Upper lobe of left lung (tissue), 4 donors: ENCODE data around the gene SH2D4B.

Experiments used
- EP300 ChIP-seq, 4 donors: sonication (generic); formaldehyde crosslinking; IDR thresholded peaks; one replicate each; pipeline ENCODE4 v1.5.1; 2017; ENCODE audit warnings: antibody characterized with exemption in 4 of 4, control low read depth in 2 of 4
- POLR2AphosphoS5 ChIP-seq, 2 donors: sonication (generic); formaldehyde crosslinking; IDR thresholded peaks; one replicate each; pipeline ENCODE4 v1.5.1; 2017; ENCODE audit warnings: antibody characterized with exemption in 2 of 2

GRCh38 chr10:80567292-80567691 lies 29.6 kb downstream of the SH2D4B start:
- TF ChIP-seq EP300 (IDR thresholded peaks at IDR 0.05) (no peak), POLR2AphosphoS5 (IDR thresholded peaks at IDR 0.05) (no peak)
